GM19239 (cell line): ENCODE data around the gene ANKRA2.

Experiments
- DNase-seq: peaks from one replicate; pipeline ENCODE4 v3.0.0; 2011; ENCODE audit warnings: low spot score; ENCODE audit not compliant: insufficient read length
- FAIRE-seq: peaks from 2 replicates; lab custom pipeline; 2011; peaks lifted over from hg19 to GRCh38; lab: Jason Lieb, UNC

Gene ANKRA2, protein sequence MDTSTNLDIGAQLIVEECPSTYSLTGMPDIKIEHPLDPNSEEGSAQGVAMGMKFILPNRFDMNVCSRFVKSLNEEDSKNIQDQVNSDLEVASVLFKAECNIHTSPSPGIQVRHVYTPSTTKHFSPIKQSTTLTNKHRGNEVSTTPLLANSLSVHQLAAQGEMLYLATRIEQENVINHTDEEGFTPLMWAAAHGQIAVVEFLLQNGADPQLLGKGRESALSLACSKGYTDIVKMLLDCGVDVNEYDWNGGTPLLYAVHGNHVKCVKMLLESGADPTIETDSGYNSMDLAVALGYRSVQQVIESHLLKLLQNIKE

DNA sequence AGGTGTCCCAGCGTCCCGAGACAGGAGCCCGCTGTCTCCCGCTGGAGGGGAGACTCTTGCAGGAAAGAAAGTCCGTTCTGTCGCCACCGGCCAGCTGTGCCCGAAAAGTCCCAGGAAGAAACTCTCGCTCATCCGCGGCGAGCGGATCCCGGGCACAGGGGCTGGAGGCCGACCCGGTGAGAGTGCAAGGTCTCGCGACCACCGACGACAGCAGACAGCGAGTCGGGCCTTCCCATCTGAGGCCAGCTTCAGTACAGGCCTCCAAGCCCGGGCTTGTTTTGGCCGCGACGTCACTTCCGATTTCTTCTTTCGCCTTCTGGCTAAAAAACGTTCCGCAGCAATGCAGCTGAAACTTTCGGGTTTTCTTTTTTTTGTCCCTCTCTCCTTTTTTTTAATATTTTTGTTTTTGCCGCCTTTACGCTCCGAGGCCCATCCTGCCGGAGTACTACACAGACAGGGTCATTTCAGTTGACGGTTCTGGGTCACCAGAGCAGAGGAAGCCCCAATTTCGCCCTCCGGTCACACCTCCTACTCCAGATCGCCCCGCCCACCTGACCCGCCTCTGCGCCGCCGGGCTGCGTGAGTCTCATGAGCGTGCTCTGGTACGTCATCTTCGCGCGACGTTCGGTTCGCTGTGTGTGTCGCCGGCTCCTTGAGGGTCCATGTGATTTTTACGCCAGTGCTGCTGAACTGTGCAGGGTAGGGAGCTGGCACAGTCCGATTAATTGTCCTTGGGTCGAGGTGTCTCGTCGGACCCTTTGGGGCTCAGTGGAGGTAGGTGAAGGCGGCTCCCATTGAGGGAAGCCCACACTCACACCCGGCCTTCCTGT, at the start of gene ANKRA2, which contains the start of gene UTP15:
Gene ANKRA2 (minus strand): TSS at position 501 of the 830 bp plus-strand sequence. CDS start 2,758 bp downstream, outside the sequence.
Gene UTP15 (plus strand): TSS at position 605 of the 830 bp plus-strand sequence. CDS start 1,602 bp downstream, outside the sequence.
- FAIRE-seq, result peak; percentile 100
- peak; percentile 64 for DNase-seq

DNA sequence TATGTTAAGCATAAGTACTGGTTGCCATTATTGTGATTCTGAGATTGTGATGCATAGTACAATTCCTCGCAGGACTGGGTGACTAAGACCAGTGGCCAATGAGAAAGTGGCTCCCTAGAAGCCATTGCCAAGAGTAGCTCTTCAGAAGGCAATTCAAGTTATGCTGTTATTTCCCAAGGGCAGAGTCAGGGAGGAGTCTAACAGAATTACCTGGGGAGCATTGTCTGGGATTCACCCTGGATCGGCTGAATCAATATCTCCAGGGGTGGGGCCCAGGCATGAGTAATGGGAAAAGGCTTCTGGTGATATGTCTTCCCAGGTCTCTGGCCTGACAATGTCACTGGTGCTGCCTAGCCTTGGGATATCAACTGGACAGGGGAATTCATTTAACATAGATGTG, 49.6 kb upstream of the ANKRA2 start:
- no peak for FAIRE-seq

DNA sequence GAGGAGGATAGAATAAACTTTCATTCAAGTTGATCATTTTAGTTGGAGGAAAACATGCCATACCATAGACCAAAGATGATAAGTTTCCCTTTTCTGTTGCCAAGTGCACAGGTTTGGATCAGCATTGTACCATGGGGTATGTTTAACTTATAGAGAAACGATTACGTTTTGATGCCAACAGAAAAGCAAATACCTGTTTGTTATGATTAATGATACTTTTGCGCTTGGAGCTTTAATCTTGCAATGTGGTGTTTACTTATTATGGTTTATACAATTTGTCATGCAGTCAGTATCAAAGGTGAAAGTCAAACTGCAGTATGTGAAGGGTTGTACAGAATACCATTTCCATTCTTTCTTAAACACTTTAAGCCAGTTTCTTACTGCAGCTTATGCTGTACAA, 47.4 kb upstream of the ANKRA2 start:
- no peak for DNase-seq
- no peak for FAIRE-seq

More for the DNA sequence above, 49.6 kb upstream of the ANKRA2 start:
- no peak for DNase-seq

DNA sequence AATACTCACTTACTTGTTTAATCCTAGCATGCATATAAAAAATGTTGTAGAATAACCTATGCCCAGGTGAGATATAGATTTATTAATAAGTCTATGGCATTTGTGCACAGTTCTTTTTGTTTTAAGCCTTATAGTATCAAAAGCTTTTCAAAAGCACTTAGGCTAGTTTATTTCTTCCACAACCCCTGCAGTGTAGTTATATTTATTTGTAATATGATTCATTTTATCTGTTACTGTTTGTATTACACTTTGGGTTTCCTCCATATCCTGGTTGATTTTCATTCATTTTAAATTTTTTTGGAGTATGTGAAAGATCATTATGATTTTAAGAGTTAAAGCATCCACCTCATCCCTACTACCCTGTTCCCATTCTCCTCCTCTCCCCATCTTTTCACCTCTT, 41.8 kb upstream of the ANKRA2 start:
- DNase-seq (no peak), FAIRE-seq (no peak)

DNA sequence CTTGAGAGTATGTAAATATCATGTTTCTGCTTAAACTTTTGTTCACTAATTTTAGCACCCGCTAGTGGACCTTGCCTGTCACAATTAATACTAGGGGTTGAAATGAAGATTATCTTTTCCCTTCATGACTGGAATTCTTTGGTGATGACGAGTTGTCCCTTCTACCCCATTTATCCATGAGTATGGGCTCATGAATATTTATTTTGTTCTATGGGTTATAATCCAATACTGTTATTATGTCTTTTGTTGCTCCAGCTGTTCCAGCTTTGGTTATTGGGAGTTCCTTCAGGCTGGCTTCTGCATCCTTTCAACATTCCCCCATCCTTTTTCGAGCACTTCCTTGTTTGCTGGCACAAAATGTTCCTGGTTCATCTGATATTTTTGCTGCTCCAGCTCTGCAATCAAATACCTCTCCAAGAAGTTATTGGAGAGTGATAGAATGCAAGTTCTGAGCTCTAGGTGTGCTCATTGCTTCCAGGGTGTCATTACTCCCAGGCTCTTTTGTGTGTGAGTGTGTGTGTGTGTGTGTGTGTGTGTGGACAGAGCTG, 40.8 kb upstream of the ANKRA2 start:
- FAIRE-seq, result no peak
- no peak for DNase-seq

DNA sequence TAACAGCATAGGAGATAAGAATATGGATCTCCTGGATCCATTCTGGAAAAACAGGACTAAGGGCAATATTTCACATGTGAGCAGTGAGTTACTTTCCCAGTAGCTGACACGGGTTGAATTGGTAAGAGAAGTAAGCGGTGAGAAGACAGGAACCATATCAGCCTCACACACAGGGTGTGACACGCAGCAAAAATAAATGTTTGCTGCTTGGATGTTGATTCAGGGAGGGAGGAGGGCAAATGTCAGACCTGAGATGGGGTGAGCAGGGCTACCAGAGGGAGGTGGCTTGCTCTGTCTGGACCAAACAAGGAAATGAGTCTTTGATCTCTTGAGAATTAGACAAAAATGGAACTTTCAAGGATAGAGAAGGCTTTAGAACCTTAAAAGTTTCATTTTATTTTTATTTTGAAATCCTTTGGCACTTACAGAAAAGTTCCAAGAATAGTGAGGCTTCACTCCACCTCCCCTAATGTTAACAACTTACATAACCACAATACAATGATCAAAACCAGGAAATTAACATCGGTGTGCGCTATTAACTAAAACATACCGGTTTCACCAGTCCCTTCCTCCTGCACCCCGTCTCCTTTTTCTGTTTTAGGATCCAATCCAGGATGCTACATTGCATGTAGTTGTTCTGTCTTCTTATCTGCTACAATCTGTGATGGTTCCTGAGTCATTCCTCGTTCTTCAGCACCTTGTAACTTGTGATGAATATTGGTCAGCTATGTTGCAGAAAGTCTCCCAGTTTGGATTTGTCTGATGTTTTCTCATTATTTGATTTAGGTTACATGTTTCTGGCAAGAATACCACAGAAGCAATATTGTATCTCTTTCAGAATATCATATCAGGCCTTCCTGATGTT, 40.0 kb upstream of the ANKRA2 start:
- no peak for DNase-seq
- no peak for FAIRE-seq

DNA sequence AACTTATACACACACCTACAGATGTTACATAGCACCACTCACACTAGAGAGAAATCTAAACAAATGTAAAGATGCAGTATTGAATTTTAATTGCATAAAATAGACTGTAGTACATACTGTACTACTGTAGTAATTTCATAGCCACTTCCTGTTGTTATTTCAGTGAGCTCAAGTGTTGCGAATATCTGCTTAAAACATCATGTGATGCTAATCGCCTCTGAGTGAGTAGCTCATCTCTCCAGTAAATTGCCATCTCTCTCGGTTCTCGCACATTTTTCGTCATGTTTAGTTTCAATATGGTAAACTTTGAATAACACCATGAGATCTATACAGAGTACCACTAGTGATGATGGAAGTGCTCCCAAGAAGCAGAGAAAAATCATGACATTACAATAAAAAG, 38.6 kb upstream of the ANKRA2 start:
- FAIRE-seq, result no peak
- DNase-seq, result no peak

DNA sequence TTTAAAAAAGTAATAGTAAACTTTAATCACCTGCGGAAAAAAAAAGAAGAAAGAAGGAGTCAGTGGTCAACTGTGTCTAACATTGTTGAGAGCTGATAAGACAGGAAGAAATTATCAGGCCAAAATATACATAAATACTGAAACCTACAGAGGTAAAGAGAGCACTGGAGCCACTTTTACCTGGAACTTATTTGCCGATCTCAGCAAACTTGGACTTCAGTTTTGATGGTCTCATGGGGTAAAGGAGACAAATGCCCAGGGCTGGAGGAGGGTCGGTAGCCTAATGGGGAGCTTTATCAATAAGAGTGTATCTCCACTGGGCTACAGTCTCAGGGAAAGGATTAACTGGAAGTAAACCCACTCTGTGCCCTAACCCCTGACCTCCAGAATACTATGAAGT, 33.9 kb upstream of the ANKRA2 start:
- FAIRE-seq, result no peak
- no peak for DNase-seq

DNA sequence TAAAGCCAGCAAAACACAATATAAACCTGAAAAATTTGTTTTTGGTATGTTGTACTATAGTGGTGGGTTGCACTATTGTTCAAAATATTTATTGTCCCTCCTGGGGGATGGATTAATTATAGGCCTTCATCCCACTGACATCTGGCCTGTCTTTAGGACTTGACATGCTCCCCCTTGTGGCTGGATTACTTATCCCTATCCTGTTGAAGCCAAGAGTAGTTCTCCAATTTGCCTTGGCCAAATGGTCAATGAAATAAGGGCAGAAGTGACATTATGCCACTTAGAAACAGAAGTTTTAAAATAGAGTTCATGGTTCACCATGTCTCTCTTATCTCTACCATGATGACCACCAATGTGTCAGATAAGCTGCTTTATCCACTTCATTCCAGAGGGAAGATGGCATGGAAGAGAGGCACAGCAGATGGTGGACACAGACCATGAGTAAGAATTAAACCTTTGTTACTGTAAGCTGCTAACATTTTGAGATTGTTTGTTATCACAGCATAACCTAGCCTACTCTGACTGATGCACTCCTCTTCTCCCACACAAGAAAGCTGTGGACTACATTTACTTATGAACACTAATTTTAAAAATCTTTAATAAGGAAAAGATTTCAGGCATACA, 31.4 kb upstream of the ANKRA2 start:
- DNase-seq (no peak), FAIRE-seq (peak; percentile 26)

DNA sequence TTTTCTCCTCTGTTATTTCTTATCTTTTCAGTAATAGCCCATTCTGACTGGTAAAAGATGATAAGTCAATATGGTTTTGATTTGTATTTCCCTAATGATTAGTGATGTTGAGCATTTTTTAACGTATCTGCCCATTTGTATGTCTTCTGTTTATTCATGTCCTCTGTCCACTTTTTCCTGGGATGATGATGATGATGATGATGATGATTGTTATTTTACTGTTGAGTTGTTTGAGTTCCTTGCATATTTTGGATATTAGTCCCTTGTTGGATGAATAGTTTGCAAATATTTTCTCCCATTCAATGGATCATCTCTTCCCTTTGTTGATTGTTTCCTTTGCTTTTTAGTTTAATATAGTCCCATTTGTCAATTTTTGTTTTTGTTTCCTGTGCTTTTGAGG, 27.1 kb upstream of the ANKRA2 start:
- no peak for FAIRE-seq
- DNase-seq, result no peak

DNA sequence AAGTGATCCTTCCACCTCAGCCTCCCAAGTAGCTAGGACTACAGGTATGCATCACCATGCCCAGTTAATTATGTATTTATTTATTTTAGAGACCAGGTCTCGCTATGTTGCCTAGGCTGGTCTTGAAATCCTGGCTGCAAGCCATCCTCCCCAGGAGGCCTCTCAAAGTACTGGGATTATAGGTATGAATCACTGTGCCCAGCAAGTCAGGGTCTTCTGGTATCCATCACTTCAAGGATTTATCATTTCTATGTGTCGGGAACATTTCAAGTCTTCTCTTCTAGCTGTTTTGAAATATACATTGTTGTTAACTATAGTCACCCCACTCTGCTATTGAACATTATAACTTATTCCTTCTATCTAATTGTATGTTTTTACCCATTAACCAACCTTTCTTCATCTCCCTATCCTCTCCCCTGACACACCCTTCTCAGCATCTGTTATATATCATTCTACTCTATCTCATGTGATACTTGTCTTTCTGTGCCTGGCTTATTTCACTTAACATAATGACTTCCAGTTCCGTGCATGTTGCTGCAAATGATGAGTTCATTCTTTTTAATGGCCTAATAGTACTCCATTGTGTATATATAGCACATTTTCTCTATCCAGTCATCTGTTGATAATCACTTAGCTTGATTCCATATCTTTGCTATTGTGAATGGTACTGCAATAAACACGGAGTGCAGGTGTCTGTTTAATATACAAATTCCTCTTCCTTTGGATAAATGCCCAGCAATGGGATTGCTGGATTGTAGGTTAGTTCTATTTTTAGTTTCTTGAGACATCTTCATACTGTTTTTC, 26.5 kb upstream of the ANKRA2 start:
- DNase-seq (no peak), FAIRE-seq (no peak)

DNA sequence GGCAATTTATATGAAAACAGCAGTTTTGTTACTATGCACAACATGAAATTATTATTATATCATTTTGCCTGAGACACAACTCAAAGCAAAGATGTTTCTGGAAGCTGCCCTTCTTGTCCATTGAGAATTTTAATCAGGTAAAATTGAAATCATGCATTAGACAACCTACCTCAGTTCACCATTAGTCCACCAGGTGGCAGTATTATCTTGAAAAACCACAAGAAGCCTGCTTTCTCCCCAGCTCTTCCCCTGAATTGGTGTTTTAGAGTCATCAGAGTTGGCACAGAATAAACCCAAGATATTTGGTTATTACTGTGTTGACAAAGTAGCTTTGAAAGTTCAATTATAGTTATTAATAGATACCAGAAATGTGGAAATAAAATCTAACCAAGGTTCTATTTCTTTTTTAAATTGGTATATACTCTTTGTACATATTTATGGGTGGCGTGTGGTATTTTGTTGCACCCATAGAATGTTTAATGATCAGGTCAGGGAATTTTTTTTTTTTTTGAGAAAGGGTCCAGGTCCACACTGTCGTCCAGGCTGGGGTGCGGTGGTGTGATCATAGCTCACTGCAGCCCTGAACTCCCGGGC, 25.8 kb upstream of the ANKRA2 start:
- DNase-seq (peak; percentile 25), FAIRE-seq (peak; percentile 91)

DNA sequence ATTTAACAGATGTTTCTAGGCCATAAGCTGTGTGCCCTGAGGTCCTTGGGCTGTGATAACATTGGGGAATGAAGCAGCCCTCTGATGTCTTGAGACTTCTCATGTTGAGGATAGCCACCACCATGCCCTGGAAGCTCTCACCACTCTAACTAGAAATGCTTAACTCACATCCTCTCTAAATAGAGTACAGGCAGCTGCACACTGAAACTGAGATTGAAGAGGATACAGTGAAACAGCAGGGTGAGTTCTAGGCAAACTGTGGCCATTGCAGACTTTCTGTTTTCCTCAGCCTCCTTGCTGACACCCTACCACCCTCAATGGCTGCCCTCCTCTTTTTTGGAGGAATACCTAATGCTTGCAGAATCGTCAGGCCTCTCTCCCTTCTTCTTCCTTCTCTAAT, 22.5 kb upstream of the ANKRA2 start:
- peak; percentile 2 for DNase-seq
- peak; percentile 60 for FAIRE-seq

DNA sequence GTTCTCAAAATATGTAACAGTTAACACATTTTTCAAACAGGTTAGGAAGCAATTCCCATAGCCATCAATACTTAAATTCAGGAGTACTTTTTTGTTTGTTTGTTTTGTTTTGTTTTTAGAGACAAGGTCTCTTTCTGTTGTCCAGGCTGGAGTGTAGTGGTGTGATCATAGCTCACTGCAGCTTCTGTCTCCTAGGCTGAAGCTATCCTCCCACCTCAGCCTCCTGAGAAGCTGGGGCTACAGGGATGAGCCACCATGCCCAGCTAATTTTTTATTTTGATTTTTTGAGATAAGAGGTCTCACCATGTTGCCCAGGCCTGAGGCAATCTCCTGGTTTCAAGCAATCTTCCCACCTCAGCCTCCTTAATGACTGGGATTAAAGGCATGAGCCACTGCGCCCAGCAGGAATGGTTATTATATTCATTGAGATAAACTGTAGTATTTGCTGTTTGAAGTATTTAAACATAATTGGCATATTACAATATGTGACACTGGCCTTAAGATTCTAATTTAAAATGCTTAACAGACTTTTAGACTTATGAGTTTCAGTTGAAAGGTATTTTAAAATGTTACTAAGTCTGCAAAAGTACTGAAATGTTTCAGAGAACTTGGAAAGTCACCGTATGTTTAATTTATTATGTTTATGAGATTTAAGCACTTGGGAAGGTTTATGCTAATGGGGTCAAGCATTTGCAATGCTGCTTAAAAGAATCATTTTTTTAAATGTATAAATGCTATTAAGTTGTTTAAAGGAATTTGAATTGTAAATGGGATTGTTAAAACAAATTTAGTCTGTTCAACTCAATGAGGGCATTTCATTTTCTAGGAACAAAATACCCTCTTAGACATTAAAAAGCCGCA, 17.1 kb upstream of the ANKRA2 start:
- DNase-seq, result no peak

DNA sequence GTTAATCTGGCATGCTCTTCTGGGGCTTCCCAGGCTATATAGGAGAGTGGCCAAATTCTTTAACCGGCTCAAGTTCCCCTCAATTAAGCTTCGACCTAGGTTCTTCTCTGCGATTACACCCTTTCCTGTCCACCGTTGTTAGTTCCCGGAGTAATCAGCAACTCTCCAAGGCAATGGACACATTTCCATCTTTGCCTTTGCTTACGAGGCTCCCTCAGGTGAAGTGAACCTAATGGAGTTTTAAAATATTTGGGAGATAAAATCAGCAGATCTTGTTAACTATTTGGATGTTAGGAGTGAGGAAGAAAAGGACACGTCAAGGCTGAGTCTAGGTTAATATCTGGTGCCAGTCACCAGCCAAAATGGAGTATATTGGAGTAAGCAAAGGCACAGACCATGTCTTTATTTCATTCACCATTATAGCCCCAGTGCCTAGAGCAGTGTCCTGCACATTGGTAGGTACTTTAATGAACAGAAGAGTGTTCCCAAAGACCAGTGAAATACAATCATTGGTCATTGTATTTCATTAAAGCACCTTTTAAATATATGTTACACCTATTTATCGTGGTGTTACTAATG, 619 bp upstream of the ANKRA2 start:
- peak; percentile 53 for FAIRE-seq
- no peak for DNase-seq

More for the DNA sequence above, 17.1 kb upstream of the ANKRA2 start:
- FAIRE-seq, result no peak

DNA sequence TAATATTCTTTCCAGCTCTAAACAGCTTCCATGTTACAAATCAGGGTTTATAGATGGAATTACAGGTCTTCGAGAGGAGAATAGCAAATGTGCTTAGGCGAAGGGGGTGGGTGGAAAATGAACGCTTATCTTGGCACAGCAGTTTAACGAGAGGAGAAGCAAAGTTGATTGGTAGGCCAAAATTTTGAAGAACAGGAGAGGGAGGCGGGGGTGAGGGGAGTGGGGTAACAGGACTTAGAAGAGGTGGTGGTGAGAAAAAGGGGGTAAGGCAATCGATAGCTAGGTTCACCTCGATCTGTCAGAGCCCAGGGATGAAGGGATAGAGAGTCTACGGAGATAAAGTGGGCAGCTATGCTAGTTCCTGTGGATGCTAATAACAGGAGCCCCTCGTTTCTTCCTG, 764 bp downstream of the ANKRA2 start:
- peak; percentile 68 for FAIRE-seq
- no peak for DNase-seq

DNA sequence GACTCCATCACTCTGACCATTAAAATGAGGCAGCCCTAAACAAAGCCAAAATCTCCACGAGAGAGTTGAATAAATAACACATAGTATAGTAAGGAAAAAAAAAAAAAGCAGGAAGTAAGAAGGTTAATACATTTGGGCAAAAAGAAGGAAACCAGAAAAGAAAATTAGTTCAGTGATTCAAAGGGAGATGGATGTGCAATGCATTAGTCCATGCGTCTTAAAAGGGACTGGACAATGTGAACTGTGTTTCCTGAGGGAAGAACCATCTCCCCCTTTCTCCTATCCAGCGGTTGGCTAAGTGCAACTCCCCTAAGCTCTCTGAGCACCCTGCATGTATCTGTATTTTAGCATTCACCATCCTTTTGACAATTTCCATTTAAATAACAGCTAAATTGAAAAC, 1.4 kb downstream of the ANKRA2 start:
- peak; percentile 11 for FAIRE-seq
- DNase-seq, result no peak
